ENCODE data around the gene XG. TPM values are rescaled to one million over a fixed set of nuclear protein-coding genes. Genes with fewer than 3 reads are reported as not detected.

Gene XG
- total and polyA plus RNA-seq, 2 donors (not counting 3 experiments of a cell fraction or from before 2014, with no cell fraction given), result 0.10 TPM; not detected in 1

- BruUV-seq (replicated peaks), result no TSS peak
- FAIRE-seq, result no peak
- Histone ChIP-seq H3K79me2 (ENCODE audit: control insufficient read depth, insufficient read depth, low read length) (no peaks in the 10 kb centered on the region), H3K4me2 (ENCODE audit: insufficient read depth, low read length) (no peak overlapping the region), H3K9ac (replicated peaks; ENCODE audit: extremely low read depth, insufficient read depth, low read length) (no peak overlapping the region), H3K36me3 (ENCODE audit: control insufficient read depth in 2 of 2, extremely low read depth in 1 of 2, insufficient read depth in 2 of 2, low read length in 2 of 2) (no peaks in the 10 kb centered on the region), H3K4me3 (replicated peaks in 1 of 3; ENCODE audit: insufficient read depth in 1 of 3, low read depth in 1 of 3, low read length in 3 of 3) (no peak overlapping the region), H3K9me1 (replicated peaks; ENCODE audit: control insufficient read depth, extremely low read depth, insufficient read depth, low read length) (no peaks in the 10 kb centered on the region), H3K27ac (ENCODE audit: insufficient read depth, low read depth, low read length) (no peak overlapping the region), H3K9me3 (replicated peaks; ENCODE audit: control insufficient read depth, insufficient read depth, low read length) (no peaks in the 10 kb centered on the region), H3K4me1 (ENCODE audit: control insufficient read depth, extremely low read depth, insufficient read depth, low read length) (no peaks in the 10 kb centered on the region), H2AFZ (ENCODE audit: low read depth, low read length) (no peak overlapping the region), H3K27me3 (ENCODE audit: control insufficient read depth in 2 of 2, insufficient read depth in 2 of 2, low read length in 2 of 2) (no peaks in the 10 kb centered on the region), H4K20me1 (replicated peaks; ENCODE audit: control insufficient read depth, extremely low read depth, insufficient read depth, low read length) (no peaks in the 10 kb centered on the region)
- no peak for DNase-seq (ENCODE audit: low read depth, low spot score)
- dilution Hi-C loops (cut with MboI; ENCODE audit: extremely low pct_ligation_motif_present, low sequenced_read_pairs), result no loop called here
- no peak for TF ChIP-seq FOS (IDR thresholded peaks at IDR 0.05; ENCODE audit: borderline replicate concordance, insufficient read depth, low read length)
- no peak for TF ChIP-seq EZH2 (IDR thresholded peaks at IDR 0.05; ENCODE audit: borderline replicate concordance, low read depth, low read length, severe bottlenecking)
- no peak for TF ChIP-seq POLR2A (IDR thresholded peaks at IDR 0.05; ENCODE audit: low read depth, low read length)
- TF ChIP-seq MYC (IDR thresholded peaks at IDR 0.05; ENCODE audit: low read depth, low read length), result no peak
- no peak for TF ChIP-seq MAX (IDR thresholded peaks at IDR 0.05; ENCODE audit: insufficient read depth, insufficient read length)
- no peak for TF ChIP-seq POLR2AphosphoS5 (IDR thresholded peaks at IDR 0.05; ENCODE audit: insufficient read depth, low read depth, low read length)
- TF ChIP-seq CTCF (IDR thresholded peaks at IDR 0.05; ENCODE audit: extremely low read depth in 1 of 2, insufficient read depth in 1 of 2, low read depth in 1 of 2, low read length in 2 of 2), result no peak
- no peak for TF ChIP-seq GATA2 (IDR thresholded peaks at IDR 0.05; ENCODE audit: insufficient read depth, insufficient read length, low read depth, low read length)
- TF ChIP-seq JUN (IDR thresholded peaks at IDR 0.05; ENCODE audit: borderline replicate concordance, insufficient read depth, insufficient read length, low read depth), result no peak
- intact Hi-C loops (cut with micrococcal nuclease), result no loop called here
- CTCF ChIA-PET, result no interaction called here
- POLR2A ChIA-PET, result no interaction called here
Observed at GRCh38 chrX:2837961-2838360, 86.1 kb downstream of the XG start.
